Thoracic aorta (tissue), 2 donors: ENCODE results near the gene PXDN. TPM values are rescaled to one million over a fixed set of nuclear protein-coding genes. Genes with fewer than 3 reads are reported as not detected.
A peak's percentile ranks its signal among the peaks of the same experiment; 100 is the strongest.

Experiments
- ATAC-seq: fragments of 150-250 bp; one replicate; pipeline ENCODE4 v1.8.0; 2017; ENCODE audit warnings: low read depth; ENCODE audit not compliant: insufficient number of reproducible peaks, low FRiP score
- DNase-seq: peaks from one replicate; pipeline ENCODE4 v3.0.0-alpha.2; 2020; ENCODE audit warnings: low spot score
- H3K27ac ChIP-seq, 2 donors: fragments of 200-600 bp; sonication (generic); 1 replicate in 1 of 2; 2 replicates in 1 of 2; pipeline ENCODE4 v1.5.1; 2016; ENCODE audit warnings: mild to moderate bottlenecking in 2 of 2, moderate library complexity in 2 of 2
- H3K27me3 ChIP-seq: fragments of 200-600 bp; sonication (generic); replicated peaks from 2 replicates; pipeline ENCODE4 v1.6.0; 2016; ENCODE audit warnings: mild to moderate bottlenecking; ENCODE audit not compliant: insufficient read depth
- H3K36me3 ChIP-seq: fragments of 200-600 bp; sonication (generic); one replicate; pipeline ENCODE4 v1.5.1; 2016
- H3K4me1 ChIP-seq, 2 donors: fragments of 200-600 bp; sonication (generic); 1 replicate in 1 of 2; 2 replicates in 1 of 2; pipeline versions ENCODE4 v1.5.1 to v1.6.0; 2016; ENCODE audit warnings: low read depth in 2 of 2, mild to moderate bottlenecking in 1 of 2; ENCODE audit not compliant: control insufficient read depth in 1 of 2
- H3K4me3 ChIP-seq: fragments of 200-600 bp; sonication (generic); 2 replicates; pipeline ENCODE4 v1.5.1; 2016; ENCODE audit warnings: mild to moderate bottlenecking
- H3K9me3 ChIP-seq: fragments of 200-600 bp; sonication (generic); 2 replicates; pipeline ENCODE4 v1.5.1; 2016
- CTCF ChIP-seq: fragments of 200-600 bp; sonication (generic); IDR thresholded peaks from one replicate; pipeline ENCODE4 v1.5.1; 2019; ENCODE audit warnings: antibody characterized with exemption
- total RNA-seq, 2 donors: library from RNA; depleted of rRNA; stranded (reverse); fragments of >200 nt; gene quantifications; one replicate each; pipeline versions ENCODE4 v1.1.0 to v1.2.3, GENCODE V29; 2016

PXDN gene
- total RNA-seq, 2 donors from 2014 or later: 97.5 to 114 TPM

- peak overlapping the region; percentile 94 for H3K4me3 ChIP-seq
- no peaks in the 10 kb centered on the region for H3K36me3 ChIP-seq
- no peak for ATAC-seq
- peak overlapping the region; percentile 96 to 99 for H3K27ac ChIP-seq
- H3K9me3 ChIP-seq: no peaks in the 10 kb centered on the region
- H3K4me1 ChIP-seq: peaks cover 13 to 35% of the 10 kb centered on the region in 2 donors
- no peak for TF ChIP-seq CTCF
- H3K27me3 ChIP-seq: no peaks in the 10 kb centered on the region
- DNase-seq: no peak
Observed at GRCh38 chr2:1745171-1746023, 1.1 kb upstream of the PXDN start.

GRCh38 chr2:1744151-1744445 is 217 bp downstream of the PXDN start:
- Histone ChIP-seq H3K4me3 (peak overlapping the region; percentile 94), H3K9me3 (no peaks in the 10 kb centered on the region), H3K4me1 (peaks cover 18 to 48% of the 10 kb centered on the region in 2 donors), H3K27me3 (no peaks in the 10 kb centered on the region), H3K27ac (peak overlapping the region; percentile 96 to 99), H3K36me3 (no peaks in the 10 kb centered on the region)
- DNase-seq (no peak), ATAC-seq (no peak)
- no peak for TF ChIP-seq CTCF

GRCh38 chr2:1743396-1744150 is 742 bp downstream of the PXDN start:
- Histone ChIP-seq H3K9me3 (no peaks in the 10 kb centered on the region), H3K4me1 (peaks cover 18 to 53% of the 10 kb centered on the region in 2 donors), H3K4me3 (peak overlapping the region; percentile 94), H3K27me3 (no peaks in the 10 kb centered on the region), H3K36me3 (no peaks in the 10 kb centered on the region), H3K27ac (peak overlapping the region; percentile 96 to 99)
- DNase-seq (no peak), ATAC-seq (no peak)
- TF ChIP-seq CTCF: no peak

GRCh38 chr2:1742681-1743395 is 1.5 kb downstream of the PXDN start:
- Histone ChIP-seq H3K9me3 (no peaks in the 10 kb centered on the region), H3K27ac (peak overlapping the region; percentile 96 to 99), H3K27me3 (no peaks in the 10 kb centered on the region), H3K36me3 (no peaks in the 10 kb centered on the region), H3K4me3 (peak overlapping the region; percentile 94), H3K4me1 (peaks cover 18 to 58% of the 10 kb centered on the region in 2 donors)
- DNase-seq: no peak
- TF ChIP-seq CTCF: peak; percentile 37
- ATAC-seq: peak; percentile 79

- Histone ChIP-seq H3K4me3 (peak overlapping the region; percentile 94), H3K36me3 (no peaks in the 10 kb centered on the region), H3K27me3 (no peaks in the 10 kb centered on the region), H3K9me3 (no peaks in the 10 kb centered on the region), H3K4me1 (peaks cover 18 to 58% of the 10 kb centered on the region in 2 donors), H3K27ac (peak overlapping the region; percentile 96 to 99)
- ATAC-seq (no peak), DNase-seq (no peak)
- no peak for TF ChIP-seq CTCF
Observed at GRCh38 chr2:1742301-1742680, 2.0 kb downstream of the PXDN start.
